Loucy (cell line): ENCODE measurements around the gene ZSCAN9.

Experiments used
- CTCF ChIP-seq: fragments of 200-600 bp; sonication (generic); conservative IDR thresholded peaks from 2 replicates; pipeline ENCODE4 v1.5.1; 2014; ENCODE audit warnings: mild to moderate bottlenecking, antibody characterized with exemption, low read length
- EZH2phosphoT487 ChIP-seq: fragments of 200-600 bp; IDR thresholded peaks from 2 replicates; pipeline ENCODE4 v1.6.1; 2018; ENCODE audit warnings: antibody characterized with exemption, mild to moderate bottlenecking, moderate library complexity, borderline replicate concordance

GRCh38 chr6:28220257-28221133, 4.6 kb upstream of the ZSCAN9 start:
- peak; percentile 16 for TF ChIP-seq CTCF
- no peak for TF ChIP-seq EZH2phosphoT487
